Stimulated activated CD4-positive, alpha-beta T cell treated with anti-CD3 and anti-CD28 coated beads, Interleukin-2, amount 100 ng/mL, for 48 hours (primary cell): ENCODE results near the gene ROS1.
"Not testable (repeated sequence)": the region's sequence is repeated elsewhere in the genome, so short reads cannot be mapped to it uniquely, and the experiment has no call there.

ENCODE experiments used
- DNase-seq, 2 donors: peaks; one replicate each; pipeline ENCODE4 v3.0.0-alpha.2; 2020

Gene ROS1

GRCh38 chr6:117375446-117375845, 50.3 kb downstream of the ROS1 start:
- DNase-seq = no peak

GRCh38 chr6:117373211-117373813, 52.4 kb downstream of the ROS1 start:
- no peak for DNase-seq

- not testable (repeated sequence) for DNase-seq
Observed at GRCh38 chr6:117372289-117372688, 53.5 kb downstream of the ROS1 start.

- DNase-seq = no peak
Observed at GRCh38 chr6:117371492-117371891, 54.2 kb downstream of the ROS1 start.

- DNase-seq = no peak
Observed at GRCh38 chr6:117359581-117359980, 66.2 kb downstream of the ROS1 start.

GRCh38 chr6:117354671-117355070, 71.1 kb downstream of the ROS1 start:
- no peak for DNase-seq

GRCh38 chr6:117352466-117353081, 73.2 kb downstream of the ROS1 start:
- no peak for DNase-seq

- no peak for DNase-seq
Observed at GRCh38 chr6:117351521-117351920, 74.2 kb downstream of the ROS1 start.

- DNase-seq = no peak
Observed at GRCh38 chr6:117346142-117346930, 79.4 kb downstream of the ROS1 start.

GRCh38 chr6:117345292-117345610, 80.5 kb downstream of the ROS1 start:
- DNase-seq = no peak

GRCh38 chr6:117344444-117345291, 81.1 kb downstream of the ROS1 start:
- no peak for DNase-seq

- DNase-seq = no peak
Observed at GRCh38 chr6:117338567-117338966, 87.2 kb downstream of the ROS1 start.

- no peak for DNase-seq
Observed at GRCh38 chr6:117329926-117330325, 95.8 kb downstream of the ROS1 start.

- DNase-seq = no peak
Observed at GRCh38 chr6:117328500-117328899, 97.2 kb downstream of the ROS1 start.

- no peak for DNase-seq
Observed at GRCh38 chr6:117328005-117328389, 97.7 kb downstream of the ROS1 start.

GRCh38 chr6:117327149-117328004, 98.4 kb downstream of the ROS1 start:
- no peak for DNase-seq

GRCh38 chr6:117326396-117326795, 99.3 kb downstream of the ROS1 start:
- DNase-seq = no peak

GRCh38 chr6:117317261-117317660, 108.5 kb downstream of the ROS1 start:
- no peak for DNase-seq

GRCh38 chr6:117311726-117312125, 114.0 kb downstream of the ROS1 start:
- no peak for DNase-seq

- DNase-seq = no peak
Observed at GRCh38 chr6:117311310-117311709, 114.4 kb downstream of the ROS1 start.

GRCh38 chr6:117309611-117310010, 116.1 kb downstream of the ROS1 start:
- no peak for DNase-seq

GRCh38 chr6:117309069-117309468, 116.7 kb downstream of the ROS1 start:
- no peak for DNase-seq
